PFSK-1 (cell line): Measurements from ENCODE around the gene RFNG.

Experiments used
- FOXP2 ChIP-seq: optimal IDR thresholded peaks from 2 replicates; pipeline ENCODE3; 2011; ENCODE audit warnings: borderline replicate concordance, control low read depth, inconsistent platforms; ENCODE audit not compliant: insufficient read depth; ENCODE audit errors: extremely low read length, extremely low read depth
- POLR2AphosphoS5 ChIP-seq: IDR thresholded peaks from 2 replicates; pipeline ENCODE4 v1.6.1; 2012; ENCODE audit warnings: low read depth, mild to moderate bottlenecking, control low read depth, low read length, moderate library complexity
- REST ChIP-seq, 2 experiments: IDR thresholded peaks; 2 replicates each; pipeline versions ENCODE4 v1.6.1 to v1.8.0; 2011 to 2012; ENCODE audit warnings: low read depth in 2 of 2, low read length in 2 of 2, control low read depth in 1 of 2, inconsistent platforms in 1 of 2, mild to moderate bottlenecking in 1 of 2, moderate library complexity in 1 of 2; ENCODE audit not compliant: insufficient read depth in 1 of 2
- SIN3A ChIP-seq: IDR thresholded peaks from 2 replicates; pipeline ENCODE4 v1.6.1; 2012; ENCODE audit warnings: mild to moderate bottlenecking, low read length, moderate library complexity, borderline replicate concordance; ENCODE audit not compliant: insufficient read depth
- TAF1 ChIP-seq: IDR thresholded peaks from 2 replicates; pipeline ENCODE4 v1.6.1; 2012; ENCODE audit warnings: low read length, control low read depth, borderline replicate concordance; ENCODE audit not compliant: insufficient read depth

DNA sequence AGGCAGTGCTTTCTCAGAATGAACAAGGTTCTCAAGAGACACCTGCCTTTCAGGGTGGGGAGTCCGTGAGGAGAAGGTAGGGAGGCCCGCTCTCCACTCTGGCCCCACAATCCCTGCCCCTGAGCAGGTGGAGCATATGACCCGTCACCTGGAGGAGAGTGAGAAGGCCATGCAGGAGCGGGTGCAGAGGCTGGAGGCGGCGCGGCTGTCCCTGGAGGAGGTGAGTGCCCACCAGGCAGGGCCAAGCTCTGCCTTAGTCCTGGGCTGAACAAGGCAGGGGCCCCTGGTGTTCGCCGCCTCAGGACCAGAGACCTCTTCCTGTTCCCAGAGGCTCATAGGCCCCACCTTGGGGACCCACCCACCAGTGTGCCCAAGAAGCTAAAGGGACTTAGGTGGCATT is 22.6 kb downstream of the RFNG start:
- no peak for TF ChIP-seq REST (IDR thresholded peaks at IDR 0.05; ENCODE audit: insufficient read depth in 1 of 2, low read depth in 2 of 2, low read length in 2 of 2)
- TF ChIP-seq POLR2AphosphoS5 = no peak
- no peak for TF ChIP-seq SIN3A
- no peak for TF ChIP-seq FOXP2
- TF ChIP-seq TAF1 = no peak
